ENCODE measurements around the gene RAP1GAP2.

RAP1GAP2 gene

DNA sequence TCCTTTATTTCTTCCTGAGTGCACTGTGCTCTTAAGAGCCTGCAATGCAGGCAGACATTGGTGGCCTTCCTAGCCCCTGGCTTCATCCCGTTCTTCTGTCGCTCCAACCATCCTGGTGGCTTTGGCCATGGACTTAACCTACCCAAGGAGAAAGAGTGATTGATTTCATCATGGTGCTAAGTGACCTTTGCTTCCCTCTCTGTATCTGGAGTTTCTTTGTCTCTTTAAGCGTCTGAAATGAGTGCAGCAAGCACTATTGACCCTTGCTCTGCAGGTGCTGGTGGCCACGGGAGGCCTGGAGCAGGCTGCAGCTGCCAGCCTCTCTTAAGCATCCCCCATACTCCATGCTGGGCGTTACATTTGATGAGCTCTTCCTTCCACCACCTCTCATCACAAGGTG lies 60.5 kb downstream of the RAP1GAP2 start:
- Histone ChIP-seq H3K9ac (ENCODE audit: low read depth, low read length) (no peak overlapping the region), H3K4me1 (ENCODE audit: insufficient read depth, low read length) (peaks cover 23% of the 10 kb centered on the region), H3K36me3 (ENCODE audit: insufficient read depth, low read length) (no peaks in the 10 kb centered on the region), H3K27ac (ENCODE audit: low read depth, low read length) (no peak overlapping the region), H3K9me3 (ENCODE audit: insufficient read depth, low read depth, low read length) (no peaks in the 10 kb centered on the region), H3K4me3 (ENCODE audit: low read length) (no peak overlapping the region), H3K27me3 (ENCODE audit: insufficient read depth, low read length) (peaks cover 17% of the 10 kb centered on the region)
- WGBS: 69% methylated on average over 5 of the region's 5 CpGs

DNA sequence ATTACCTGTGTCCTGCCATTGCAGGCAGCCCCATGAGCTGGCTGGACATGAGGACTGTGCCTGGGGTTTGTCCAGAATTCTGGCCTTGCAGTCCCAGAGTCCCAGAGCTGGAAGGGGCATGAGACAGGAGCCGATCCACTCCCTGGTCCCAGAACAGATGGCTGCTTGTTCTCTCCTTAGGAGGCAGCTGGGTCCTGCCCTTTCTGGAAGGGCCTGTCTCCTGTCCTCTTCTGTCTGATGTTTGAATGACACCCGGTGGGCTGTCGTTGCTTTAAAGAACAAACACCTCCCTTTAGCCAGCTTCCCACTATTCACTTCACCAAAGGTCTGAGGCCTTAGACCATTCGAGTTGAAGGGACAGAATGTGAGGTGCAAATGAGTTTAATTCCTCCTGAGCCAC lies 63.8 kb downstream of the RAP1GAP2 start:
- Histone ChIP-seq H3K4me3 (ENCODE audit: low read length) (no peak overlapping the region), H3K36me3 (ENCODE audit: insufficient read depth, low read length) (0 out of 2 replicates have a peak, but pooled peaks cover 3% of the 10 kb centered on the region), H3K27me3 (ENCODE audit: insufficient read depth, low read length) (peaks cover 3% of the 10 kb centered on the region; the same call in 1 of the 2 replicates), H3K27ac (ENCODE audit: low read depth, low read length) (no peak overlapping the region), H3K9me3 (ENCODE audit: insufficient read depth, low read depth, low read length) (no peaks in the 10 kb centered on the region), H3K9ac (ENCODE audit: low read depth, low read length) (no peak overlapping the region), H3K4me1 (ENCODE audit: insufficient read depth, low read length) (peaks cover 23% of the 10 kb centered on the region)
- WGBS: 73% methylated on average over 4 of the region's 4 CpGs

DNA sequence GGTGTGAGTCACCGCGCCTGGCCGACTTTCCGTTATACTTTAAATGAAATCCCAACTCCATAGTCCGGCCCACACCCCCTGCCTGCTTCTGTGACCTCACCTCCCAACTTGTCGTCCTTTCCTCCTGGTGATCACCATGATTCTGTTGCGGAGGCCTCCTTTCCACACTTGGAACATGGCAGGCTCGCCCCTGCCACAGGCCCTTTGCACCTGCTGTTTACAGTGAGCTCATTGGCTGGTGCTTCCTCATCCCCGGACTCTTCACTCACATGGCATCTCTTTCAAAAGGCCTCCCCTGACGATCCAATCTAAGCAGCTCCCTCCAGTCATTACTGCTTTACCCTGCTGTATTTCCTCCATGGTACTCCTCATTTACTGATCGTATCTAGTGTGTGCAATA lies 64.6 kb downstream of the RAP1GAP2 start:
- 94% methylated on average over 11 of the region's 11 CpGs for WGBS
- H3K4me1 ChIP-seq (ENCODE audit: insufficient read depth, low read length): peaks cover 18% of the 10 kb centered on the region
- H3K36me3 ChIP-seq (ENCODE audit: insufficient read depth, low read length): 0 out of 2 replicates have a peak, but pooled peaks cover 3% of the 10 kb centered on the region
- no peak overlapping the region for H3K27ac ChIP-seq (ENCODE audit: low read depth, low read length)
- H3K27me3 ChIP-seq (ENCODE audit: insufficient read depth, low read length): no peaks in the 10 kb centered on the region
- no peak overlapping the region for H3K4me3 ChIP-seq (ENCODE audit: low read length)
- no peaks in the 10 kb centered on the region for H3K9me3 ChIP-seq (ENCODE audit: insufficient read depth, low read depth, low read length)
- no peak overlapping the region for H3K9ac ChIP-seq (ENCODE audit: low read depth, low read length)

DNA sequence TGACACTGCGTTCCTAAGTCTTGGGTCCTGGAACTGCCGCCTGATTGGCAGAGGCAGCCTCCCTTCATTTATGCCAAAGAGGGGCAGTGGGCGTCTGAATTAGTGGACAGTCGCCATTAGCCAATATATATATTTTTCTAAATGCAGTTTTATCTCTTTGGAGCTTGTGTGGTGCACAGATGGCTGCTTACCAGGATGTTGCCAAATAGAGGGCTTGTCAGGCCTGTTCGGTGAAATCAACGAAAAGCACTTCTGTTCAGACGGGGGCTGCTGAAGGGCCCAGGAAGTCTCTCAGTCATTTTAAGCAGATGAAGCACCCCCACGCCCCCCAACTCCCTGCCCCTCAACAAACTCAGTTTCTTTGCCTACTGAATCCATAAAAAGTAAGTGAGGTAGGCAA lies 66.0 kb downstream of the RAP1GAP2 start:
- H3K4me3 ChIP-seq (ENCODE audit: low read length): no peak overlapping the region
- 0 out of 2 replicates have a peak, but pooled peaks cover 3% of the 10 kb centered on the region for H3K36me3 ChIP-seq (ENCODE audit: insufficient read depth, low read length)
- H3K27me3 ChIP-seq (ENCODE audit: insufficient read depth, low read length): no peaks in the 10 kb centered on the region
- H3K9ac ChIP-seq (ENCODE audit: low read depth, low read length): no peak overlapping the region
- no peaks in the 10 kb centered on the region for H3K9me3 ChIP-seq (ENCODE audit: insufficient read depth, low read depth, low read length)
- no peak overlapping the region for H3K27ac ChIP-seq (ENCODE audit: low read depth, low read length)
- peaks cover 9% of the 10 kb centered on the region; the same call in 1 of the 2 replicates for H3K4me1 ChIP-seq (ENCODE audit: insufficient read depth, low read length)
- WGBS: 84% methylated on average over 8 of the region's 8 CpGs

DNA sequence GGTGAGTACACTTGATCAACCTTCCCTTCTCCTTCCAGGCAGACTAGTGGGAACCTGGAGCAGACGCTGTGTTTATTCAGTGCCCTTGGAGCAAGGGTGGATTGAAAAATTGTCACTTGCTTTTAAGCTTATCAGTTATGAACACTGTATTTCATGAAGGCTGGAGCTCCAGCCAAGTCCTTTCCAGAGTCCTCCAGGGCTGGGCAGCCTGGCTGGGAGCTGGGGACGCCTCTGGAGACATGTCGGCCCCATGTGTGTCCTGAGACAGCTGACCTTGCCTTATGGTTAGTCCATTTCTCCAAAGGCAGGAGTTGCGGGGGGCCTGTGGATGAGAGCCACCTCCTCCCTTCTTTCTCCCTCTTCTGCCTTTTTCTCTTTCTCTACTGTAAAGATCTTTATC lies 67.0 kb downstream of the RAP1GAP2 start:
- Histone ChIP-seq H3K9ac (ENCODE audit: low read depth, low read length) (no peak overlapping the region), H3K9me3 (ENCODE audit: insufficient read depth, low read depth, low read length) (no peaks in the 10 kb centered on the region), H3K27me3 (ENCODE audit: insufficient read depth, low read length) (no peaks in the 10 kb centered on the region), H3K4me3 (ENCODE audit: low read length) (no peak overlapping the region), H3K4me1 (ENCODE audit: insufficient read depth, low read length) (peaks cover 17% of the 10 kb centered on the region), H3K36me3 (ENCODE audit: insufficient read depth, low read length) (0 out of 2 replicates have a peak, but pooled peaks cover 3% of the 10 kb centered on the region), H3K27ac (ENCODE audit: low read depth, low read length) (no peak overlapping the region)
- 93% methylated on average over 4 of the region's 4 CpGs for WGBS

DNA sequence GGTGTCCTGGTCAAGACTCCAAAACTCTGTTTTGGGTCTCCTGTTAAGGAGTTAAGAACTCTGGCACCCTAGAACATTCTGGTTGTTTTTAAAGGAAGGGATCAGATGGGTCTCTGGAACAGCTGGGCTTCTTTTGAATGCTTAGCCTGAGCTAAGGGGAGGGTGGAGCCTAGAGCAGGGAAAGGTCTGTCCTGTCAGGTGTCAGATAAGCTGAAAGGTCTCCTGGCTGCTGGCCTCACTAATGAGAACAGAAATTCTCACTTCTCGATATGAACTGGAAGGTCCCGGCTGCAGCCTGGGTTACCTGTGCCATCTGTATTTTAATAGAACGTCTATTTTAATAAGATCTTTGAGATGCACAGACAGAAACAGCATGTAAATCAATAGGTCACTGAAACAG lies 69.0 kb downstream of the RAP1GAP2 start:
- no peaks in the 10 kb centered on the region for H3K27me3 ChIP-seq (ENCODE audit: insufficient read depth, low read length)
- no peak overlapping the region for H3K9ac ChIP-seq (ENCODE audit: low read depth, low read length)
- no peak overlapping the region for H3K27ac ChIP-seq (ENCODE audit: low read depth, low read length)
- WGBS: 93% methylated on average over 3 of the region's 3 CpGs
- H3K9me3 ChIP-seq (ENCODE audit: insufficient read depth, low read depth, low read length): no peaks in the 10 kb centered on the region
- H3K36me3 ChIP-seq (ENCODE audit: insufficient read depth, low read length): 0 out of 2 replicates have a peak, but pooled peaks cover 3% of the 10 kb centered on the region
- no peak overlapping the region for H3K4me3 ChIP-seq (ENCODE audit: low read length)
- H3K4me1 ChIP-seq (ENCODE audit: insufficient read depth, low read length): peaks cover 19% of the 10 kb centered on the region

DNA sequence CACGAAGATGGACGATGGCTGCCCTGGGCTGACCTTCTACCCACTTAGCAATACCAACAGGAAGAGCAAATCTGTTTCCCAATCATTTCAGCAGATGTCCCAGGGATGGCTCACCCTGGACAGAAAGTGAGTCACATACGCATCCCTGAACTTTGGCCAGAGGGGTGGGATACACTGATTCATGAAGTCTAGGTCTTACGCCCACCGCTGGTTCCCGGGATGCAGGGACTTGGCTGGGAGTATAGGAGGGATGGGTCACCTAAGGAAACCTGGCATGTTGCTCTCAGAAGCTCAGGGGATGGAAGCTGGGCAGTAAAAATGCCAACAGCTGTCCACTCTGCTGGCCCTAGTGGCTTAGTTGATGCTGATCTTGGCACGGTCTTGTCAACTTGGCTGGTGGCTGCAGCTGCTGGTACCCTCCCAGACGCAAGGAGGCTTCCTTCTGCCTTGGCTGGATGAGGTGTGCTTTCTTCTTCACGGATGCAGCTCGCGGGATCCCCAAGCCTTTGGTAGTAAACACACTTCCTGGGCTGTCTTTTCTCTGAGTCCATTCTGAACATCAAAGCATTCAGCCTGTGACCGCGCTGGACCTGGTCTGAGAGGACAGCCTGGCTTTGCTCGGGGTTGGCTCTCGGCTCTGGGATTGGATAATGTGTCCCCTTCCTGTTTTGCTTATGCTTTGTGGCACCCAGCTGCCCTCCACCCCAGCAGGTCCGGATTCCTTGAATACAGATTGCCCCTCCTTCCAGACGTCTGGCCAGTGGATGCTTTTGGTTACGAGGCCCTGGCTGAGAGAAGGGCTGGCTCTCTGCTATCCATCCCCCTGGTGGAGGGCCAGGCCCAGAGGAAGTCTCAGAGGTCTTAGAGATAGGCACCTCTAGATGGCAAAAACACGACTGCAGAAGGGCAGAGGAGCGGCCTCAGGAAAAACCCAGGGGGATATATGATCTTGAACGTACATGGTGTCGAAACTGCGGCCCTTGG lies 71.5 kb downstream of the RAP1GAP2 start:
- H3K27me3 ChIP-seq (ENCODE audit: insufficient read depth, low read length): no peaks in the 10 kb centered on the region
- peaks cover 37% of the 10 kb centered on the region for H3K4me1 ChIP-seq (ENCODE audit: insufficient read depth, low read length)
- no peak overlapping the region for H3K9ac ChIP-seq (ENCODE audit: low read depth, low read length)
- no peaks in the 10 kb centered on the region for H3K9me3 ChIP-seq (ENCODE audit: insufficient read depth, low read depth, low read length)
- H3K27ac ChIP-seq (ENCODE audit: low read depth, low read length): peak overlapping the region; percentile 47; the same call in 1 of the 2 replicates
- no peak overlapping the region for H3K4me3 ChIP-seq (ENCODE audit: low read length)
- WGBS: 63% methylated on average over 23 of the region's 23 CpGs
- 0 out of 2 replicates have a peak, but pooled peaks cover 3% of the 10 kb centered on the region for H3K36me3 ChIP-seq (ENCODE audit: insufficient read depth, low read length)

DNA sequence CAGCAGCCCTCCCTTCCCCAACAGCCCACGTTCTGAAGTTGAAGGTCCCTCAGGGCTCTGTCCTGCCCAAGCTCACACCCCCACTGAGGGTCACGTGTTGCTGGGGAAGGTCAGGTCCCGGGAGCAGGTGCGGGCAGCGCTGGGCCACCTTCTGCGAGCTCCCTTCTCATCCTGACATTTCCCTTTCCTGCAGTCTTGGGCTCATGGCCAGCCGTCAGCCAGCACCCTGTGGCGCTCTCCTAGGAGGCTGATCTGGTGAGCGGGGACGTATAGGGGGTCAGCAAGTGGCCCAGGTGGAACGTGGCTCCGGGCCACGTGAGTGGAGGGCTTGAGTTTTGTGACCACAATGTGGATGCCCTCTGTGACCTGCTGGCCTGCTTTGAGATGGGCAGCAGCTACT lies 73.4 kb downstream of the RAP1GAP2 start:
- 93% methylated on average over 13 of the region's 13 CpGs for WGBS
- Histone ChIP-seq H3K27ac (ENCODE audit: low read depth, low read length) (no peak overlapping the region), H3K9ac (ENCODE audit: low read depth, low read length) (no peak overlapping the region), H3K36me3 (ENCODE audit: insufficient read depth, low read length) (no peaks in the 10 kb centered on the region), H3K27me3 (ENCODE audit: insufficient read depth, low read length) (no peaks in the 10 kb centered on the region), H3K4me3 (ENCODE audit: low read length) (no peak overlapping the region), H3K4me1 (ENCODE audit: insufficient read depth, low read length) (peaks cover 40% of the 10 kb centered on the region), H3K9me3 (ENCODE audit: insufficient read depth, low read depth, low read length) (no peaks in the 10 kb centered on the region)

DNA sequence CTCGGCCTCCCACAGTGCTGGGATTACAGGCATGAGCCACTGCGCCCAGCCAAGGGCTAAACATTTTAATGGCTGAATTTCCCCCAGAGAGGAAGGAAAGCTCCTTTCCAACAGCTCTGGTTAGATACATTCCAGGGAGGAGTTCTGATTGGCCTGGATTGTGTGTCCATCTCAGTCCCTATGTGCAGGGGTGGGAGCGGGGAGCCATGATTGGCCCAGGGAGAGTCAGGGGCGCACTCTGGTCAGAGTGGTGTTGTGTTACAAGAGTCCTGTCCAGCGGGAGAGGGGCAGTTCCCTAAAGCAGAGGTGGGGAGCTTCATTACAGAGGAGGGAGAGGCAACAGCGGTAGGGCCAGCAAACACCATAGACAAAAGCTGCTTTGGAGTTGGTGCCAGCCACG lies 75.0 kb downstream of the RAP1GAP2 start:
- Histone ChIP-seq H3K27ac (ENCODE audit: low read depth, low read length) (peak overlapping the region; percentile 83; the same call in 1 of the 2 replicates), H3K27me3 (ENCODE audit: insufficient read depth, low read length) (no peaks in the 10 kb centered on the region)
- WGBS: 71% methylated on average over 7 of the region's 7 CpGs

DNA sequence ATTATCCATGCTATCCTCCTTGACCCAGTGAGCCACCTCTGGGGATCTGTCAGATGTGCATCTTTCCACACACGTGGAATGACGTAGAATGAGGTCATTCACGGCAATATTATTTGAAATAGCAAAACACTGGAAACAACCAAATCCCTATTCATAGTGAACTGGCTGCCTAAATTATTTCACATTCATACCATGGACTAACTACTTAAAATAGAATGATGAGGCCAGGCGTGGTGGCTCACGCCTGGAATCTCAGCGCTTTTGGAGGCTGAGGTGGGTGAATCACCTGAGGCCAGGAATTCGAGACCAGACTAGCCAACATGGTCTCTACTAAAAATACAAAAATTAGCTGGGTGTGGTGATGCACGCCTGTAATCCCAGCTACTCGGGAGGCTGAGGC lies 75.5 kb downstream of the RAP1GAP2 start:
- no peaks in the 10 kb centered on the region for H3K9me3 ChIP-seq (ENCODE audit: insufficient read depth, low read depth, low read length)
- WGBS: 81% methylated on average over 9 of the region's 9 CpGs
- H3K9ac ChIP-seq (ENCODE audit: low read depth, low read length): peak overlapping the region; percentile 39
- peak overlapping the region; percentile 83; the same call in 1 of the 2 replicates for H3K27ac ChIP-seq (ENCODE audit: low read depth, low read length)
- H3K4me1 ChIP-seq (ENCODE audit: insufficient read depth, low read length): peaks cover 51% of the 10 kb centered on the region
- no peaks in the 10 kb centered on the region for H3K36me3 ChIP-seq (ENCODE audit: insufficient read depth, low read length)
- peak overlapping the region; percentile 26 for H3K4me3 ChIP-seq (ENCODE audit: low read length)
- H3K27me3 ChIP-seq (ENCODE audit: insufficient read depth, low read length): no peaks in the 10 kb centered on the region

More for the DNA sequence above, 75.0 kb downstream of the RAP1GAP2 start:
- no peaks in the 10 kb centered on the region for H3K9me3 ChIP-seq (ENCODE audit: insufficient read depth, low read depth, low read length)
- no peaks in the 10 kb centered on the region for H3K36me3 ChIP-seq (ENCODE audit: insufficient read depth, low read length)
- H3K4me3 ChIP-seq (ENCODE audit: low read length): peak overlapping the region; percentile 26
- peaks cover 48% of the 10 kb centered on the region for H3K4me1 ChIP-seq (ENCODE audit: insufficient read depth, low read length)
- peak overlapping the region; percentile 39 for H3K9ac ChIP-seq (ENCODE audit: low read depth, low read length)

DNA sequence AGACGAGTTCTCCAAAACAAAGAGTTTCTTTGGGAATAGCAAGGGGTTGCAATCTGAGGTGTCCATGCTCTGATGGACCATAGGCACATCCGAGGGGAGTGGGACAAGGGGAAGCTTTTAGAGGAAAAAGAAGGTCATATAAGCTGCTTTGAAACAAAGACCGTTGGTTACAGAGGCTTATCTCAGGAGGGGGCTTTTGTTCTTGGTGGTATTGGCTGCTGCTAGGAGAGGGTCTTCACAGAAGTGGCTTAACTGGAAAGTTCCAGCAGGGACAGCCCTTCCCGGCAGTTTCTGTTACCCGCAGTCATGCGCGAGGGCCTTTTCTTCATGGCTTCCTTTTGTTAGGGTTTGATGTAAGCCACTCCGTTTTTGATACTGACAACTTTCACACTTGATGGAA lies 76.0 kb downstream of the RAP1GAP2 start:
- Histone ChIP-seq H3K4me1 (ENCODE audit: insufficient read depth, low read length) (peaks cover 49% of the 10 kb centered on the region), H3K27me3 (ENCODE audit: insufficient read depth, low read length) (no peaks in the 10 kb centered on the region), H3K36me3 (ENCODE audit: insufficient read depth, low read length) (no peaks in the 10 kb centered on the region), H3K27ac (ENCODE audit: low read depth, low read length) (peak overlapping the region; percentile 83), H3K4me3 (ENCODE audit: low read length) (no peak overlapping the region), H3K9ac (ENCODE audit: low read depth, low read length) (peak overlapping the region; percentile 48), H3K9me3 (ENCODE audit: insufficient read depth, low read depth, low read length) (no peaks in the 10 kb centered on the region)
- WGBS: 17% methylated on average over 8 of the region's 8 CpGs

All from HUES64 (cell line).